GDM1 (cell line): ENCODE data around the gene SYT6.
"Not testable (repeated sequence)": the region's sequence is repeated elsewhere in the genome, so short reads cannot be mapped to it uniquely, and the experiment has no call there.

Experiments used
- DNase-seq: peaks from one replicate; lab custom pipeline; 2025; lab: John Stamatoyannopoulos, UW

SYT6 gene

GRCh38 chr1:114069762-114070161 lies 83.9 kb downstream of the SYT6 start:
- DNase-seq: not testable (repeated sequence)

- not testable (repeated sequence) for DNase-seq
Measured at GRCh38 chr1:114068684-114069083, 85.0 kb downstream of the SYT6 start.

- not testable (repeated sequence) for DNase-seq
Measured at GRCh38 chr1:114065671-114066070, 88.0 kb downstream of the SYT6 start.

GRCh38 chr1:114063544-114063943 lies 90.1 kb downstream of the SYT6 start:
- no peak for DNase-seq

- no peak for DNase-seq
Measured at GRCh38 chr1:114062477-114063099, 91.1 kb downstream of the SYT6 start.

- DNase-seq: no peak
Measured at GRCh38 chr1:114061121-114061830, 92.4 kb downstream of the SYT6 start.

GRCh38 chr1:114058236-114058635 lies 95.4 kb downstream of the SYT6 start:
- not testable (repeated sequence) for DNase-seq

- DNase-seq: no peak
Measured at GRCh38 chr1:114054148-114054547, 99.5 kb downstream of the SYT6 start.

- DNase-seq: no peak
Measured at GRCh38 chr1:114048232-114048631, 105.4 kb downstream of the SYT6 start.

- DNase-seq: no peak
Measured at GRCh38 chr1:114043548-114043947, 110.1 kb downstream of the SYT6 start.

- DNase-seq: no peak
Measured at GRCh38 chr1:114043054-114043453, 110.6 kb downstream of the SYT6 start.

GRCh38 chr1:114040273-114041015 lies 113.2 kb downstream of the SYT6 start:
- DNase-seq: no peak
